Ishikawa (cell line): ENCODE results near the gene AMY1C.
A peak's percentile ranks its signal among the peaks of the same experiment; 100 is the strongest.

Experiments
- CREB1 ChIP-seq: IDR thresholded peaks from 2 replicates; pipeline ENCODE4 v1.6.1; 2012; ENCODE audit warnings: low read depth
- EGR1 ChIP-seq: IDR thresholded peaks from 2 replicates; pipeline ENCODE4 v1.6.1; 2012
- EP300 ChIP-seq: IDR thresholded peaks from 2 replicates; pipeline ENCODE4 v1.6.1; 2012; ENCODE audit warnings: borderline replicate concordance
- FOXM1 ChIP-seq: IDR thresholded peaks from 2 replicates; pipeline ENCODE4 v1.6.1; 2012; ENCODE audit warnings: low read depth, borderline replicate concordance
- MAX ChIP-seq: IDR thresholded peaks from 2 replicates; pipeline ENCODE4 v1.6.1; 2012
- NFIC ChIP-seq: IDR thresholded peaks from 2 replicates; pipeline ENCODE4 v1.6.1; 2012
- RAD21 ChIP-seq: IDR thresholded peaks from 2 replicates; pipeline ENCODE4 v1.6.1; 2012; ENCODE audit warnings: low read depth
- TAF1 ChIP-seq: IDR thresholded peaks from 2 replicates; pipeline ENCODE4 v1.6.1; 2012; ENCODE audit warnings: low read depth, mild to moderate bottlenecking
- TCF12 ChIP-seq: IDR thresholded peaks from 2 replicates; pipeline ENCODE4 v1.6.1; 2012; ENCODE audit warnings: low read depth
- TEAD4 ChIP-seq: IDR thresholded peaks from 2 replicates; pipeline ENCODE4 v1.6.1; 2012
- USF1 ChIP-seq: IDR thresholded peaks from 2 replicates; pipeline ENCODE4 v1.6.1; 2012
- YY1 ChIP-seq: IDR thresholded peaks from 2 replicates; pipeline ENCODE4 v1.6.1; 2012; ENCODE audit warnings: low read depth
- ZBTB7A ChIP-seq: IDR thresholded peaks from 2 replicates; pipeline ENCODE4 v1.6.1; 2012; ENCODE audit warnings: low read depth
- TF ChIP-seq, protein P1 (sequence below): IDR thresholded peaks from 2 replicates; pipeline ENCODE4 v1.6.1; 2012; ENCODE audit warnings: low read depth, mild to moderate bottlenecking

AMY1C gene

GRCh38 chr1:103788377-103788776 lies 38.7 kb downstream of the AMY1C start:
- TF ChIP-seq YY1: no peak
- TF ChIP-seq ZBTB7A: no peak
- peak; percentile 61 for TF ChIP-seq RAD21

GRCh38 chr1:103790172-103790571 lies 40.5 kb downstream of the AMY1C start:
- TF ChIP-seq FOXM1 (no peak), ZBTB7A (no peak), YY1 (no peak), NFIC (no peak), MAX (no peak), TEAD4 (no peak), USF1 (no peak), TCF12 (no peak), CREB1 (no peak), EGR1 (no peak), TAF1 (no peak), EP300 (no peak)
- TF ChIP-seq, protein P1, sequence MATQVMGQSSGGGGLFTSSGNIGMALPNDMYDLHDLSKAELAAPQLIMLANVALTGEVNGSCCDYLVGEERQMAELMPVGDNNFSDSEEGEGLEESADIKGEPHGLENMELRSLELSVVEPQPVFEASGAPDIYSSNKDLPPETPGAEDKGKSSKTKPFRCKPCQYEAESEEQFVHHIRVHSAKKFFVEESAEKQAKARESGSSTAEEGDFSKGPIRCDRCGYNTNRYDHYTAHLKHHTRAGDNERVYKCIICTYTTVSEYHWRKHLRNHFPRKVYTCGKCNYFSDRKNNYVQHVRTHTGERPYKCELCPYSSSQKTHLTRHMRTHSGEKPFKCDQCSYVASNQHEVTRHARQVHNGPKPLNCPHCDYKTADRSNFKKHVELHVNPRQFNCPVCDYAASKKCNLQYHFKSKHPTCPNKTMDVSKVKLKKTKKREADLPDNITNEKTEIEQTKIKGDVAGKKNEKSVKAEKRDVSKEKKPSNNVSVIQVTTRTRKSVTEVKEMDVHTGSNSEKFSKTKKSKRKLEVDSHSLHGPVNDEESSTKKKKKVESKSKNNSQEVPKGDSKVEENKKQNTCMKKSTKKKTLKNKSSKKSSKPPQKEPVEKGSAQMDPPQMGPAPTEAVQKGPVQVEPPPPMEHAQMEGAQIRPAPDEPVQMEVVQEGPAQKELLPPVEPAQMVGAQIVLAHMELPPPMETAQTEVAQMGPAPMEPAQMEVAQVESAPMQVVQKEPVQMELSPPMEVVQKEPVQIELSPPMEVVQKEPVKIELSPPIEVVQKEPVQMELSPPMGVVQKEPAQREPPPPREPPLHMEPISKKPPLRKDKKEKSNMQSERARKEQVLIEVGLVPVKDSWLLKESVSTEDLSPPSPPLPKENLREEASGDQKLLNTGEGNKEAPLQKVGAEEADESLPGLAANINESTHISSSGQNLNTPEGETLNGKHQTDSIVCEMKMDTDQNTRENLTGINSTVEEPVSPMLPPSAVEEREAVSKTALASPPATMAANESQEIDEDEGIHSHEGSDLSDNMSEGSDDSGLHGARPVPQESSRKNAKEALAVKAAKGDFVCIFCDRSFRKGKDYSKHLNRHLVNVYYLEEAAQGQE: no peak
